ENCODE measurements around the gene HSPA14.

- no peak for TF ChIP-seq RNF2 (IDR thresholded peaks at IDR 0.05; ENCODE audit: borderline replicate concordance, low read depth)
- TF ChIP-seq BHLHE40 (IDR thresholded peaks at IDR 0.05; ENCODE audit: low read depth, low read length): no peak
- TF ChIP-seq REST (IDR thresholded peaks at IDR 0.05): no peak
- TF ChIP-seq, protein P1, sequence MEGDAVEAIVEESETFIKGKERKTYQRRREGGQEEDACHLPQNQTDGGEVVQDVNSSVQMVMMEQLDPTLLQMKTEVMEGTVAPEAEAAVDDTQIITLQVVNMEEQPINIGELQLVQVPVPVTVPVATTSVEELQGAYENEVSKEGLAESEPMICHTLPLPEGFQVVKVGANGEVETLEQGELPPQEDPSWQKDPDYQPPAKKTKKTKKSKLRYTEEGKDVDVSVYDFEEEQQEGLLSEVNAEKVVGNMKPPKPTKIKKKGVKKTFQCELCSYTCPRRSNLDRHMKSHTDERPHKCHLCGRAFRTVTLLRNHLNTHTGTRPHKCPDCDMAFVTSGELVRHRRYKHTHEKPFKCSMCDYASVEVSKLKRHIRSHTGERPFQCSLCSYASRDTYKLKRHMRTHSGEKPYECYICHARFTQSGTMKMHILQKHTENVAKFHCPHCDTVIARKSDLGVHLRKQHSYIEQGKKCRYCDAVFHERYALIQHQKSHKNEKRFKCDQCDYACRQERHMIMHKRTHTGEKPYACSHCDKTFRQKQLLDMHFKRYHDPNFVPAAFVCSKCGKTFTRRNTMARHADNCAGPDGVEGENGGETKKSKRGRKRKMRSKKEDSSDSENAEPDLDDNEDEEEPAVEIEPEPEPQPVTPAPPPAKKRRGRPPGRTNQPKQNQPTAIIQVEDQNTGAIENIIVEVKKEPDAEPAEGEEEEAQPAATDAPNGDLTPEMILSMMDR (IDR thresholded peaks at IDR 0.05): no peak
- TF ChIP-seq EP300 (IDR thresholded peaks at IDR 0.05): no peak
- TF ChIP-seq, protein P2, sequence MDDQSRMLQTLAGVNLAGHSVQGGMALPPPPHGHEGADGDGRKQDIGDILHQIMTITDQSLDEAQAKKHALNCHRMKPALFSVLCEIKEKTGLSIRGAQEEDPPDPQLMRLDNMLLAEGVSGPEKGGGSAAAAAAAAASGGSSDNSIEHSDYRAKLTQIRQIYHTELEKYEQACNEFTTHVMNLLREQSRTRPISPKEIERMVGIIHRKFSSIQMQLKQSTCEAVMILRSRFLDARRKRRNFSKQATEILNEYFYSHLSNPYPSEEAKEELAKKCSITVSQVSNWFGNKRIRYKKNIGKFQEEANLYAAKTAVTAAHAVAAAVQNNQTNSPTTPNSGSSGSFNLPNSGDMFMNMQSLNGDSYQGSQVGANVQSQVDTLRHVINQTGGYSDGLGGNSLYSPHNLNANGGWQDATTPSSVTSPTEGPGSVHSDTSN (IDR thresholded peaks at IDR 0.05): no peak
- TF ChIP-seq SMC3 (IDR thresholded peaks at IDR 0.05): no peak
- TF ChIP-seq CEBPB (IDR thresholded peaks at IDR 0.05): no peak
- no peak for TF ChIP-seq KDM1A (IDR thresholded peaks at IDR 0.05; ENCODE audit: low read depth)
- TF ChIP-seq HOXA7 (CRISPR knock-in tag; IDR thresholded peaks at IDR 0.05): no peak
- TF ChIP-seq RCOR1 (IDR thresholded peaks at IDR 0.05; ENCODE audit: low read depth, low read length): no peak
These were observed 6.8 kb downstream of the HSPA14 start for GRCh38 chr10:14844948-14845347.
